Neural progenitor cell (in vitro differentiated cells): ENCODE data around the gene CACFD1. TPM values are rescaled to one million over a fixed set of nuclear protein-coding genes. Genes with fewer than 3 reads are reported as not detected.

ENCODE experiments used
- DNase-seq: peaks from one replicate; pipeline ENCODE4 v3.0.0-alpha.2; 2016; ENCODE audit warnings: low spot score
- H2AFZ ChIP-seq: fragments of 200-600 bp; sonication (generic); replicated peaks from 2 replicates; pipeline ENCODE4 v1.6.1; 2016; ENCODE audit warnings: antibody characterized with exemption
- H3F3A ChIP-seq: fragments of 200-600 bp; sonication (generic); 2 replicates; pipeline ENCODE4 v1.6.1; 2016; ENCODE audit warnings: antibody characterized with exemption, low read depth
- H3K27ac ChIP-seq: fragments of 200-600 bp; sonication (generic); 2 replicates; pipeline ENCODE4 v1.5.1; 2016; ENCODE audit warnings: mild to moderate bottlenecking
- H3K27me3 ChIP-seq: fragments of 200-600 bp; sonication (generic); 2 replicates; pipeline ENCODE4 v1.6.1; 2016; ENCODE audit warnings: mild to moderate bottlenecking, moderate library complexity
- H3K36me3 ChIP-seq: fragments of 200-600 bp; sonication (generic); 2 replicates; pipeline ENCODE4 v1.5.1; 2016
- H3K4me1 ChIP-seq: fragments of 200-600 bp; sonication (generic); 2 replicates; pipeline ENCODE4 v1.6.1; 2016; ENCODE audit warnings: mixed run types
- H3K4me2 ChIP-seq: fragments of 200-600 bp; sonication (generic); 2 replicates; pipeline ENCODE4 v1.6.1; 2016
- H3K4me3 ChIP-seq: fragments of 200-600 bp; sonication (generic); 2 replicates; pipeline ENCODE4 v1.5.1; 2016
- H3K79me2 ChIP-seq: fragments of 200-600 bp; sonication (generic); 2 replicates; pipeline ENCODE4 v1.6.1; 2016; ENCODE audit warnings: low read depth
- H3K9ac ChIP-seq: fragments of 200-600 bp; sonication (generic); 2 replicates; pipeline ENCODE4 v1.6.1; 2016
- H3K9me3 ChIP-seq: fragments of 200-600 bp; sonication (generic); 2 replicates; pipeline ENCODE4 v1.5.1; 2016; ENCODE audit warnings: low read depth
- H4K20me1 ChIP-seq: fragments of 200-600 bp; sonication (generic); 2 replicates; pipeline ENCODE4 v1.6.1; 2016; ENCODE audit warnings: low read depth
- H3K27ac Mint-ChIP-seq: 3 replicates; pipeline ENCODE4 v1.8.0; 2021; ENCODE audit warnings: mixed read lengths
- H3K27me3 Mint-ChIP-seq: 2 replicates; pipeline ENCODE4 v1.8.0; 2022; ENCODE audit warnings: low read depth, mild to moderate bottlenecking, inconsistent platforms, moderate library complexity, mixed read lengths; ENCODE audit not compliant: insufficient read depth
- H3K36me3 Mint-ChIP-seq: 3 replicates; pipeline ENCODE4 v1.8.0; 2021; ENCODE audit warnings: mixed read lengths
- H3K4me1 Mint-ChIP-seq: 3 replicates; pipeline ENCODE4 v1.8.0; 2021; ENCODE audit warnings: mixed read lengths
- H3K4me3 Mint-ChIP-seq: 3 replicates; pipeline ENCODE4 v1.8.0; 2021; ENCODE audit warnings: mild to moderate bottlenecking, moderate library complexity, mixed read lengths
- H3K9me3 Mint-ChIP-seq: 3 replicates; pipeline ENCODE4 v1.8.0; 2020; ENCODE audit warnings: mixed read lengths
- EZH2 ChIP-seq: fragments of 200-600 bp; sonication (generic); IDR thresholded peaks from 2 replicates; pipeline ENCODE4 v1.6.1; 2017; ENCODE audit warnings: antibody characterized with exemption, mild to moderate bottlenecking, moderate library complexity
- EZH2phosphoT487 ChIP-seq: fragments of 200-600 bp; sonication (generic); IDR thresholded peaks from 2 replicates; pipeline ENCODE4 v1.6.1; 2017; ENCODE audit warnings: antibody characterized with exemption
- total RNA-seq: library from RNA; depleted of rRNA; stranded (reverse); fragments of >200 nt; gene quantifications from 2 replicates; pipeline ENCODE4 v1.2.3, GENCODE V29; 2015; ENCODE audit warnings: low replicate concordance
- TF ChIP-seq, protein P1 (sequence below): fragments of 200-600 bp; sonication (generic); IDR thresholded peaks from 2 replicates; pipeline ENCODE4 v1.5.1; 2017; ENCODE audit warnings: antibody characterized with exemption, mild to moderate bottlenecking

The CACFD1 gene
- total RNA-seq, 1 donor from 2014 or later = 15.7 TPM

DNA sequence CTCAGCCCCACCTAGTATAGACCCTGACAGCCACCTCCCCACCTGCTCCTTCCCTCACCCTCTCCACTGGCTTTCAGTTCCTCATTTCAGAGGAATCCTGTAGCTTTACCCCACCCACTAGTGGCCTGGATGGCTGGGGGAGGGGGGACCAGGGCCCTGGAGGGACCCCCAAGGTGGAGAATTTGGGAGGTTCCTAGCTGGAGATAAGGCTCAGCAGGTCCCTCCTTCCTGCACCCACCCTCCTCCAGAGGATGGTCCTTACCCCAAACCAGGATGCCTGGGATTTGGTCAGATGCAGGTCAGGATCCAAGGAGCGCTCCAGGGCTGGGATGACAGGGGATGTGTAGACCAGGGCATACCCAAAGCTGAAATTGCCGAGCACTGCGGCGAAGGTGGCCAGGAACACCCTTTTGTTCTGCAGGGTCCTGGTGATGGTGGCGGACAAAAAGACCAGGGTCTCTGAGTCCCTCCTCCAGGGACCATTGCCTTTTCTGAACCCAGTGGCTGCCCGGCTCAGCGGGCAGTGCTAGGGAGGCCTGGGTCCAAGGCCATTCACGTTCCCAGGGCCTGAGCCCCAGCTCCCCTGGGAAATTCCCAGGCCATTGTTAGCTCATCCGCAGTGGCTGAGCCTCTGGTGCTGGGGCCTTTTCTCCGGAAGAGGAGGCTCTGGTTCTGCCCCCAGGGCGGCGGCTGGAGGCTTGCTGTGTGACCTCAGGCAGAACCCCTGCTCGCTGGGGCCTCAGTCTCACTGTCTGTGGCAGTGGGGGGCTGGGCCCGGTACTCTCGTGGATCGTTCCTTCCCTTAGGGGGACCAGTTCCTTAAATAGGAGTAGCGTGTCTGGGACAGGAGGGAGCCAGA, 18.4 kb downstream of the CACFD1 start:
- H2AFZ ChIP-seq = peak overlapping the region; percentile 74
- H3K4me1 ChIP-seq = peaks cover 10% of the 10 kb centered on the region
- TF ChIP-seq EZH2 = no peak
- peaks cover 8% of the 10 kb centered on the region for H3K79me2 ChIP-seq
- Mint-ChIP-seq H3K4me1 (peaks cover 8% of the 10 kb centered on the region), H3K36me3 (no peaks in the 10 kb centered on the region), H3K4me3 (peak overlapping the region; percentile 82), H3K27ac (no peak overlapping the region), H3K9me3 (no peaks in the 10 kb centered on the region), H3K27me3 (peaks cover 6% of the 10 kb centered on the region)
- H3K36me3 ChIP-seq = no peaks in the 10 kb centered on the region
- peak overlapping the region; percentile 30 for H3K9ac ChIP-seq
- no peaks in the 10 kb centered on the region for H4K20me1 ChIP-seq
- DNase-seq = peak; percentile 65
- peaks cover 23% of the 10 kb centered on the region for H3K27me3 ChIP-seq
- H3K9me3 ChIP-seq = no peaks in the 10 kb centered on the region
- H3K27ac ChIP-seq = no peak overlapping the region
- H3K4me3 ChIP-seq = peak overlapping the region; percentile 51
- H3F3A ChIP-seq = peaks cover 3% of the 10 kb centered on the region
- H3K4me2 ChIP-seq = peak overlapping the region; percentile 78

DNA sequence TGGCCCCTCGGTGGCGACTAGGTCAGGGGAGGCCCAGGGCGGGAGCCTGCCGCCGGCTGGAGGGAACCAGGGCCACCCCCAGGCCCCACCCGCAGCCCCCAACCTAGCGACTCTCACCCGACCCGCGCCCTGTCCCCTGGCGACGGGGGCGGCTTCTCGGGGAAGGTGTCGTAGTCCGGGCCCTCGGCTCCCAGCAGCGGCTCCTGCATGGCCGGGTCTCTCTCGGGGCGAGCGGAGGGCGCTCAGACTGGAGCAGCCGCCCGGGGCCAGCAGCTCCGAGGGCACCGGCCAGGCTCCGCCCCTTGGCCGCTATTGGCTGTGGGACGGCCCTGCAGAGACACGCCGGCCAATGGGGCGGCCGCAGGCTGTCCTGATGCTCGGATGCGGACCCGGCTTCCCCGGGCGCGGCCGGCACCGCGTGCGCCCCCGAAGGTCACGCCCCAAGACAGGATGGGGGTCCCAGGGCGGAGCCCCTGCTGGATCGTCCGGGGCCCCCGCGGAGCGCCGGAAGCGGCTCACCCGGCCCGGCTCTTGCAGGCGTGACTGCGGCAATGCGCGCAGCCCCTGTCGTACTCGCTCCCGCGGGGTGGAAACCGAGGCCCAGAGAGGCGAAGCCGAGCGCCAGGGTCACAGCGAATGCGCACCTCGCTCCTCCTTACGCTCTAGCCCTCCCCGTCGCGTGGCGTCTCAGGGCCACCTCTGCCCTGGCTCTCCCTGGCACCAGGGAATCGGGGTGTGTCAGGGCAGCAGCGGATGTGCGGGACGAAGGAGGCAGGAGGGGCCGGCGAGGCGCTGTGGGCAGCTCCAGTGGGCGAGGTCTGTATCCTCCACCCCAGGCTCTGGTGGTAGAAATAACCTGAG, 19.3 kb downstream of the CACFD1 start, which contains the start of gene SLC2A6:
TSS of gene SLC2A6 (minus strand) at position 249 of the 861 bp plus-strand sequence. CDS start at position 209, 40 bp downstream.
- H3K9ac ChIP-seq = peak within 1 kb of the TSS; percentile 30
- H3K36me3 ChIP-seq = no peaks in the 10 kb centered on the region
- Mint-ChIP-seq H3K27me3 (peaks cover 6% of the 10 kb centered on the region), H3K36me3 (no peaks in the 10 kb centered on the region), H3K4me3 (peak within 1 kb of the TSS; percentile 84), H3K9me3 (no peaks in the 10 kb centered on the region), H3K27ac (no peak within 1 kb of the TSS), H3K4me1 (peaks cover 8% of the 10 kb centered on the region)
- H2AFZ ChIP-seq = peak within 1 kb of the TSS; percentile 99
- H3F3A ChIP-seq = peaks cover 3% of the 10 kb centered on the region
- peaks cover 8% of the 10 kb centered on the region for H3K79me2 ChIP-seq
- peaks cover 23% of the 10 kb centered on the region for H3K27me3 ChIP-seq
- H3K4me1 ChIP-seq = peaks cover 10% of the 10 kb centered on the region
- H3K27ac ChIP-seq = no peak within 1 kb of the TSS
- H4K20me1 ChIP-seq = no peaks in the 10 kb centered on the region
- peak; percentile 97 for DNase-seq
- no peak for TF ChIP-seq EZH2phosphoT487
- TF ChIP-seq EZH2 = no peak
- TF ChIP-seq, protein P1, sequence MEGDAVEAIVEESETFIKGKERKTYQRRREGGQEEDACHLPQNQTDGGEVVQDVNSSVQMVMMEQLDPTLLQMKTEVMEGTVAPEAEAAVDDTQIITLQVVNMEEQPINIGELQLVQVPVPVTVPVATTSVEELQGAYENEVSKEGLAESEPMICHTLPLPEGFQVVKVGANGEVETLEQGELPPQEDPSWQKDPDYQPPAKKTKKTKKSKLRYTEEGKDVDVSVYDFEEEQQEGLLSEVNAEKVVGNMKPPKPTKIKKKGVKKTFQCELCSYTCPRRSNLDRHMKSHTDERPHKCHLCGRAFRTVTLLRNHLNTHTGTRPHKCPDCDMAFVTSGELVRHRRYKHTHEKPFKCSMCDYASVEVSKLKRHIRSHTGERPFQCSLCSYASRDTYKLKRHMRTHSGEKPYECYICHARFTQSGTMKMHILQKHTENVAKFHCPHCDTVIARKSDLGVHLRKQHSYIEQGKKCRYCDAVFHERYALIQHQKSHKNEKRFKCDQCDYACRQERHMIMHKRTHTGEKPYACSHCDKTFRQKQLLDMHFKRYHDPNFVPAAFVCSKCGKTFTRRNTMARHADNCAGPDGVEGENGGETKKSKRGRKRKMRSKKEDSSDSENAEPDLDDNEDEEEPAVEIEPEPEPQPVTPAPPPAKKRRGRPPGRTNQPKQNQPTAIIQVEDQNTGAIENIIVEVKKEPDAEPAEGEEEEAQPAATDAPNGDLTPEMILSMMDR = no peak
- H3K4me3 ChIP-seq = peak within 1 kb of the TSS; percentile 51
- no peaks in the 10 kb centered on the region for H3K9me3 ChIP-seq
- peak within 1 kb of the TSS; percentile 78 for H3K4me2 ChIP-seq

DNA sequence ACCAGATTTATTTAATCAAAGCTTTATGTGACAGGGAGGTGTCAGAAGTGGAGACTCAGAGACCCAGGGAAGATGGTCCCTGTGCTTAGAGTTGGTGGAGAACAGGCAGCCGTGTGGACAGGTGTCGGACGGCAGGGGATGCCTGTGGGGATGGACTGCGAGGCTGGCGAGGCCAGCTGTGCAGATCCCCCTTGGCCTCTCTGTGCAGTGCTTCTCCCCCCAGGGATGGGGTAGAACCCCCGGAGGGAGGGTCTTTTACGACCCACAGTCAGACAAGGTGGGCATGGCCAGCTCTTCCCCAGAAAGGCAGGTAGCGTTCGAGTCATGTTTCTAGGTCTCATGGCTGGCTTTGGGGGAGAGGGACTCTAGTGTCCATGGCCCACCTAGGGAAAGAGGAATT, 23.8 kb downstream of the CACFD1 start:
- Histone ChIP-seq H2AFZ (no peak overlapping the region), H3F3A (peaks cover 3% of the 10 kb centered on the region), H3K79me2 (no peaks in the 10 kb centered on the region), H3K9ac (no peak overlapping the region), H3K36me3 (no peaks in the 10 kb centered on the region), H4K20me1 (no peaks in the 10 kb centered on the region), H3K27ac (no peak overlapping the region), H3K9me3 (no peaks in the 10 kb centered on the region), H3K27me3 (peaks cover 23% of the 10 kb centered on the region), H3K4me1 (peaks cover 4% of the 10 kb centered on the region), H3K4me3 (no peak overlapping the region), H3K4me2 (no peak overlapping the region)
- H3K27me3 Mint-ChIP-seq = peaks cover 10% of the 10 kb centered on the region
- TF ChIP-seq EZH2 = no peak
- no peak for TF ChIP-seq EZH2phosphoT487
- TF ChIP-seq, protein P1 = no peak
- no peak overlapping the region for H3K4me3 Mint-ChIP-seq
- peaks cover 7% of the 10 kb centered on the region for H3K4me1 Mint-ChIP-seq
- H3K9me3 Mint-ChIP-seq = no peaks in the 10 kb centered on the region
- H3K36me3 Mint-ChIP-seq = no peaks in the 10 kb centered on the region
- H3K27ac Mint-ChIP-seq = peak overlapping the region; percentile 1
- DNase-seq = no peak
